Sigmoid colon (tissue), 7 donors: Measurements from ENCODE around the gene RNF207. TPM values are rescaled to one million over a fixed set of nuclear protein-coding genes. Genes with fewer than 3 reads are reported as not detected.

Source experiments
- DNase-seq: peaks from one replicate; pipeline ENCODE4 v3.0.0-alpha.2; 2019
- H3K27ac ChIP-seq, 4 donors: fragments of 200-600 bp; sonication (generic); one replicate each; pipeline ENCODE4 v1.5.1; 2016 to 2019; ENCODE audit warnings: mild to moderate bottlenecking in 1 of 4
- H3K27me3 ChIP-seq, 3 donors: fragments of 200-600 bp; sonication (generic); one replicate each; pipeline ENCODE4 v1.5.1; 2019; ENCODE audit warnings: mild to moderate bottlenecking in 1 of 3
- H3K36me3 ChIP-seq, 4 donors: fragments of 200-600 bp; sonication (generic); one replicate each; pipeline ENCODE4 v1.5.1; 2016 to 2019
- H3K4me1 ChIP-seq, 4 donors: fragments of 200-600 bp; sonication (generic); one replicate each; pipeline ENCODE4 v1.5.1; 2017 to 2019
- H3K4me3 ChIP-seq, 4 donors: fragments of 200-600 bp; sonication (generic); one replicate each; pipeline ENCODE4 v1.5.1; 2017 to 2019; ENCODE audit warnings: mild to moderate bottlenecking in 2 of 4, moderate library complexity in 1 of 4
- H3K9me3 ChIP-seq, 4 donors: fragments of 200-600 bp in 3 of 4; sonication (generic) in 3 of 4; one replicate each; pipeline versions ENCODE4 v1.5.1 to v1.6.1; 2013 to 2019
- EP300 ChIP-seq, 4 donors: sonication (generic); formaldehyde crosslinking; IDR thresholded peaks; one replicate each; pipeline ENCODE4 v1.6.1; 2017; ENCODE audit warnings: antibody characterized with exemption in 4 of 4
- POLR2A ChIP-seq, 2 donors: fragments of 450-650 bp; IDR thresholded peaks; one replicate each; pipeline ENCODE4 v1.6.1; 2016; ENCODE audit warnings: antibody characterized with exemption in 2 of 2, mild to moderate bottlenecking in 2 of 2, moderate library complexity in 2 of 2
- POLR2AphosphoS5 ChIP-seq, 4 donors: sonication (generic); formaldehyde crosslinking; IDR thresholded peaks; one replicate each; pipeline ENCODE4 v1.6.1; 2017; ENCODE audit warnings: antibody characterized with exemption in 4 of 4
- WGBS, 2 donors: extraction: QIAGEN DNeasy Blood & Tissue Kit; methylation state at CpG; one replicate each; pipeline ENCODE4 v1.1.7; 2013; 5-methylcytosine and 5-hydroxymethylcytosine counted together
- intact Hi-C: fragments of 100-400 bp; cut with DNase I; formaldehyde crosslinking; loops from one replicate; pipeline ENCODE4 v1.15.1; 2023
- polyA plus RNA-seq, 3 donors: library from polyadenylated mRNA; stranded (reverse); fragments of 200-250 nt; gene quantifications; one replicate each; pipeline ENCODE4 v1.2.3, GENCODE V29; 2013
- total RNA-seq, 4 donors: library from RNA; depleted of rRNA; stranded (reverse); fragments of >200 nt; gene quantifications; one replicate each; pipeline ENCODE4 v1.1.0, GENCODE V29; 2016
- TF ChIP-seq, protein P1 (sequence below), 4 experiments: fragments of 450-650 bp in 3 of 4; fragments of 200-600 bp in 1 of 4; IDR thresholded peaks; one replicate each; pipeline ENCODE4 v1.5.1; 2016 to 2019; ENCODE audit warnings: antibody characterized with exemption in 4 of 4, mild to moderate bottlenecking in 3 of 4, moderate library complexity in 2 of 4
- donor health status: healthy with polysubstance abuse.
- donor health status: Bipolar disorder and iron deficiency.
- donor health status: healthy.

RNF207 gene
- total and polyA plus RNA-seq, 7 donors, result 5.3 to 24.3 (median 13.3) TPM

DNA sequence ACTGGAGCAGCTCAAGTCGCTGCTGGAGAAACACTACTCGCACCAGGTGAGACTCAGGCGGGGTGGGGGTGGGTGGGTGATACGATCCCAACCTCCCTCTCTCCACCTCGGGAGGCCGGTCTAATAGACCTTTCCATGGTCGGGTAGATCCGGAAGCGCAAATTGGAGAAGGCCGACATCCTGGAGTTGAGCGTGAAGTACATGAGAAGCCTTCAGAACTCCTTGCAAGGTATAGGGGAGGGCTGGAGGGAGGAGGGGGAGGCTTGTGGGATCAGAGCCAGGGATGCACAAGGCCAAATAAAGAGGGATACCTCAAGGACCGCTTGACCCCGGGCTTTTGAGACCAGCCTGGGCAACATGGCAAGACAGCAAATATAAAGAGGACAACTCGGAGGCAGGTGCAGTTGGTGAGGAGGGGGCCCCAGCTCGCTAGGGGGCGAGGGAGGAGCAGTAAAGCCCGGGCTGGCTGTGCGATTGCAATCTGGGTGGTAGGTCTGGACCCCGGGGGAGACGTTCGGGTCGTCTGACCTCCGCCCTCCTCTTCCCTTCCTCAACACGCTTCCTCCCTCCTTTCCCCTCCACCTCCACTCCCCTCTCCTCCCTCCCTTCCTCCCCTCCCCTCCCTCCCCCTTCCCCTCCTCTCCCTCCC is 38.6 kb downstream of the RNF207 start:
- TF ChIP-seq EP300 (IDR thresholded peaks at IDR 0.05), result no peak
- no peak for TF ChIP-seq POLR2AphosphoS5 (IDR thresholded peaks at IDR 0.05)
- no peak for TF ChIP-seq POLR2A (IDR thresholded peaks at IDR 0.05)
- TF ChIP-seq, protein P1, sequence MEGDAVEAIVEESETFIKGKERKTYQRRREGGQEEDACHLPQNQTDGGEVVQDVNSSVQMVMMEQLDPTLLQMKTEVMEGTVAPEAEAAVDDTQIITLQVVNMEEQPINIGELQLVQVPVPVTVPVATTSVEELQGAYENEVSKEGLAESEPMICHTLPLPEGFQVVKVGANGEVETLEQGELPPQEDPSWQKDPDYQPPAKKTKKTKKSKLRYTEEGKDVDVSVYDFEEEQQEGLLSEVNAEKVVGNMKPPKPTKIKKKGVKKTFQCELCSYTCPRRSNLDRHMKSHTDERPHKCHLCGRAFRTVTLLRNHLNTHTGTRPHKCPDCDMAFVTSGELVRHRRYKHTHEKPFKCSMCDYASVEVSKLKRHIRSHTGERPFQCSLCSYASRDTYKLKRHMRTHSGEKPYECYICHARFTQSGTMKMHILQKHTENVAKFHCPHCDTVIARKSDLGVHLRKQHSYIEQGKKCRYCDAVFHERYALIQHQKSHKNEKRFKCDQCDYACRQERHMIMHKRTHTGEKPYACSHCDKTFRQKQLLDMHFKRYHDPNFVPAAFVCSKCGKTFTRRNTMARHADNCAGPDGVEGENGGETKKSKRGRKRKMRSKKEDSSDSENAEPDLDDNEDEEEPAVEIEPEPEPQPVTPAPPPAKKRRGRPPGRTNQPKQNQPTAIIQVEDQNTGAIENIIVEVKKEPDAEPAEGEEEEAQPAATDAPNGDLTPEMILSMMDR (IDR thresholded peaks at IDR 0.05), result no peak
- Histone ChIP-seq H3K27me3 (peaks cover 55 to 99% (median 97%) of the 10 kb centered on the region in 3 donors), H3K27ac (no peak overlapping the region), H3K9me3 (no peaks in the 10 kb centered on the region), H3K36me3 (no peaks in the 10 kb centered on the region), H3K4me1 (peaks cover 2 to 44% (median 34%) of the 10 kb centered on the region in 4 donors), H3K4me3 (no peak overlapping the region)
- intact Hi-C loops, result loop anchor here (2.0 to 10.0 kb wide), 3 partner anchors 38 to 730 kb away; partner anchors contain the start of gene RNF207
- DNase-seq, result no peak
- WGBS, 2 donors, result 3 to 8% methylated on average over 24 of the region's 24 CpGs

- peaks cover 2 to 44% (median 35%) of the 10 kb centered on the region in 4 donors for H3K4me1 ChIP-seq
These were observed 39.4 kb downstream of the RNF207 start for GRCh38 chr1:6245086-6245868.

GRCh38 chr1:6245869-6246496 is 40.1 kb downstream of the RNF207 start:
- Histone ChIP-seq H3K27ac (no peak overlapping the region), H3K36me3 (no peaks in the 10 kb centered on the region), H3K4me1 (peaks cover 2 to 44% (median 35%) of the 10 kb centered on the region in 4 donors), H3K9me3 (no peaks in the 10 kb centered on the region), H3K27me3 (peaks cover 49 to 99% (median 96%) of the 10 kb centered on the region in 3 donors), H3K4me3 (no peak overlapping the region)
- DNase-seq, result no peak
- WGBS, 2 donors, result 4 to 5% methylated on average over 49 of the region's 49 CpGs
- TF ChIP-seq POLR2A (IDR thresholded peaks at IDR 0.05) (no peak), EP300 (IDR thresholded peaks at IDR 0.05) (no peak), POLR2AphosphoS5 (IDR thresholded peaks at IDR 0.05) (no peak)
- TF ChIP-seq, protein P1 (IDR thresholded peaks at IDR 0.05), result no peak
- intact Hi-C loops, result loop anchor here (1.0 to 10.0 kb wide), 4 partner anchors 39 to 731 kb away; partner anchors contain the start of gene RNF207

More at GRCh38 chr1:6245086-6245868, 39.4 kb downstream of the RNF207 start:
- Histone ChIP-seq H3K27ac (no peak overlapping the region), H3K9me3 (no peaks in the 10 kb centered on the region), H3K27me3 (peaks cover 50 to 99% (median 96%) of the 10 kb centered on the region in 3 donors), H3K4me3 (no peak overlapping the region), H3K36me3 (no peaks in the 10 kb centered on the region)
- intact Hi-C loops, result loop anchor here (2.0 to 10.0 kb wide), 3 partner anchors 38 to 730 kb away; partner anchors contain the start of gene RNF207
- 3% methylated on average over 79 of the region's 79 CpGs for WGBS, 2 donors
- peak; percentile 83 for DNase-seq
- TF ChIP-seq, protein P1 (IDR thresholded peaks at IDR 0.05), result peak; percentile 54 to 78 (median 68)
- no peak for TF ChIP-seq POLR2AphosphoS5 (IDR thresholded peaks at IDR 0.05)

DNA sequence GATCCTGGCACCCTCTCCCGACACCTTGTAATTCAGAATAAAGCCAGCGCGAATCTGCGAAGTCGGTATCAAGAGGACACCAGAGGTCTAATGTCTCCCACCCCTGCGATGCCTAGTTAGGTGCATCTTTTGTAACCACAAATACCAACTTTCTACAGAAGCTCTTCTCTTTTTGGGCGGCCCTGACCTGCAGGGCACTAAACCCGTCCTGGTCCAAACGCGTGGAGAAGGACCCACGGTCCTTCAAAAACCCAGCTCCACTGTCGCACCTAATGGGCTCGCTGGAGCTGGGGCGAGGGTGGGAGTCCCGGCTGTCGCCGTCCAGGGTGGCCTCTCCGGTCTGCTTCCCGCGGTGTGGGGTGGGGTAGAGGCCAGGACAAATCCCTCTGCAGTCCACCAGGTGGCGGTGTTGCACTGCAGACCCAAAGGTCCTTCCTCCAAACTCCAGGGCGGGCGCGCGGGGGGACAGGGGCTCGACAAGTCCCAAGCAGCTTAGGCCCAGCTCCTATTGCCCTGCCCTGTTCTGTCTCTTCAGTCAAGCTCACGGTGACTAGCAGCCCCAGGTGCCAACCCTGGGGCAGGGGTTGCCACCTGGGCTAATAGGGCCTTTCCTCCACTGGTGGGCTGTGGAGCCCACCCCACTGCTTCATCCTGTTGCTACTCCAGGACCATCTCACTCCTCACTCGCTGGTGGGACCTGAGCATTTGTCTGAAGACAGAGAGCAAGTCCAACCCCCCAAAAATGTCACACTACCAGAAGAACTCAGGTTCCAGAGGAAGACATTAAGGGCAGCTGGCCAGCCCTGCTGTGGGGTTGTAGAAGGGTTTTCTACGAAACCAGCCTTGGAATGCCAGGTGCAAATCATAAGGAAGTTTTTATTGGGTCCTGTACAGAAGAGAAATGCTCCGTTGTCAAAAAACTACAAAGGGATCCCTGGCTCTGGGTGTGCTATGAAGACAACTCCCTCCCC is 40.9 kb downstream of the RNF207 start:
- H3K27me3 ChIP-seq, result peaks cover 41 to 99% (median 96%) of the 10 kb centered on the region in 3 donors
- peak; percentile 91 for DNase-seq
- WGBS, 2 donors, result 5 to 8% methylated on average over 30 of the region's 30 CpGs

More for the DNA sequence above, 40.9 kb downstream of the RNF207 start:
- TF ChIP-seq, protein P1 (IDR thresholded peaks at IDR 0.05), result peak; percentile 88 to 97 (median 95)
- TF ChIP-seq EP300 (IDR thresholded peaks at IDR 0.05) (no peak), POLR2AphosphoS5 (IDR thresholded peaks at IDR 0.05) (peak in 1 of 4 donors; percentile 10)
- Histone ChIP-seq H3K9me3 (no peaks in the 10 kb centered on the region), H3K36me3 (no peaks in the 10 kb centered on the region), H3K4me3 (no peak overlapping the region), H3K4me1 (peaks cover 2 to 39% (median 31%) of the 10 kb centered on the region in 4 donors), H3K27ac (no peak overlapping the region)
- intact Hi-C loops, result loop anchor here (1.0 to 10.0 kb wide), 3 partner anchors 97 to 732 kb away; no protein-coding TSS in a partner anchor
